SK-N-MC (cell line): Measurements from ENCODE around the gene NABP1.

ENCODE experiments used
- DNase-seq: peaks from one replicate; pipeline ENCODE4 v3.0.0-alpha.2; 2011; ENCODE audit warnings: low read depth, low spot score
- H3K27ac ChIP-seq: fragments of 200-600 bp; sonication (generic); 2 replicates; pipeline ENCODE4 v1.5.1; 2016; ENCODE audit warnings: mixed run types
- H3K36me3 ChIP-seq: fragments of 200-600 bp; sonication (generic); 2 replicates; pipeline ENCODE4 v1.6.1; 2017; ENCODE audit warnings: antibody characterized with exemption, low read length, mixed read lengths; ENCODE audit not compliant: insufficient read depth
- H3K4me3 ChIP-seq: fragments of 200-600 bp; sonication (generic); 2 replicates; pipeline ENCODE4 v1.5.1; 2016
- H3K9ac ChIP-seq: fragments of 200-600 bp; sonication (generic); 2 replicates; pipeline ENCODE4 v1.8.0; 2017; ENCODE audit warnings: mixed run types, mixed read lengths; ENCODE audit not compliant: insufficient read length
- H3K9me3 ChIP-seq: fragments of 200-600 bp; sonication (generic); 2 replicates; pipeline ENCODE4 v1.6.1; 2017; ENCODE audit warnings: low read depth, mild to moderate bottlenecking, antibody characterized with exemption, low read length, moderate library complexity, mixed read lengths
- EZH2 ChIP-seq: fragments of 200-600 bp; sonication (generic); IDR thresholded peaks from one replicate; pipeline ENCODE4 v1.6.1; 2017; ENCODE audit warnings: antibody characterized with exemption
- FOXP2 ChIP-seq: optimal IDR thresholded peaks from 2 replicates; pipeline ENCODE3; 2011; ENCODE audit warnings: mild to moderate bottlenecking, moderate library complexity; ENCODE audit not compliant: insufficient read depth; ENCODE audit errors: extremely low read length, control extremely low read depth
- POLR2AphosphoS5 ChIP-seq: IDR thresholded peaks from 2 replicates; pipeline ENCODE4 v1.6.1; 2012; ENCODE audit warnings: mild to moderate bottlenecking, low read depth, low read length, borderline replicate concordance

The NABP1 gene

GRCh38 chr2:191645434-191646162 is 32.3 kb upstream of the NABP1 start:
- no peak overlapping the region for H3K27ac ChIP-seq
- no peak for DNase-seq
- H3K36me3 ChIP-seq = no peaks in the 10 kb centered on the region
- no peaks in the 10 kb centered on the region for H3K9me3 ChIP-seq
- no peak for TF ChIP-seq POLR2AphosphoS5
- no peak for TF ChIP-seq EZH2
- TF ChIP-seq FOXP2 = no peak
- H3K9ac ChIP-seq = no peak overlapping the region
- H3K4me3 ChIP-seq = no peak overlapping the region

GRCh38 chr2:191646163-191646902 is 31.6 kb upstream of the NABP1 start:
- H3K4me3 ChIP-seq = no peak overlapping the region
- no peak for DNase-seq
- H3K9me3 ChIP-seq = no peaks in the 10 kb centered on the region
- H3K9ac ChIP-seq = no peak overlapping the region
- no peak for TF ChIP-seq POLR2AphosphoS5
- no peak for TF ChIP-seq FOXP2
- TF ChIP-seq EZH2 = no peak
- H3K27ac ChIP-seq = no peak overlapping the region
- H3K36me3 ChIP-seq = no peaks in the 10 kb centered on the region

GRCh38 chr2:191649519-191649918 is 28.4 kb upstream of the NABP1 start:
- Histone ChIP-seq H3K4me3 (no peak overlapping the region), H3K9me3 (no peaks in the 10 kb centered on the region), H3K27ac (no peak overlapping the region), H3K9ac (no peak overlapping the region), H3K36me3 (no peaks in the 10 kb centered on the region)
- no peak for DNase-seq
- TF ChIP-seq EZH2 (no peak), FOXP2 (no peak), POLR2AphosphoS5 (no peak)

- DNase-seq = no peak
- TF ChIP-seq EZH2 (no peak), POLR2AphosphoS5 (no peak), FOXP2 (no peak)
- no peak overlapping the region for H3K9ac ChIP-seq
- H3K27ac ChIP-seq = no peak overlapping the region
- no peak overlapping the region for H3K4me3 ChIP-seq
- no peaks in the 10 kb centered on the region for H3K9me3 ChIP-seq
- no peaks in the 10 kb centered on the region for H3K36me3 ChIP-seq
These were observed 26.8 kb upstream of the NABP1 start for GRCh38 chr2:191650896-191651773.

GRCh38 chr2:191653667-191654391 is 24.1 kb upstream of the NABP1 start:
- DNase-seq = no peak

GRCh38 chr2:191656391-191656790 is 21.5 kb upstream of the NABP1 start:
- H3K36me3 ChIP-seq = no peaks in the 10 kb centered on the region
- H3K27ac ChIP-seq = no peak overlapping the region

More at GRCh38 chr2:191653667-191654391, 24.1 kb upstream of the NABP1 start:
- H3K36me3 ChIP-seq = no peaks in the 10 kb centered on the region
- TF ChIP-seq FOXP2 (no peak), POLR2AphosphoS5 (no peak), EZH2 (no peak)
- no peak overlapping the region for H3K9ac ChIP-seq
- H3K4me3 ChIP-seq = no peak overlapping the region
- no peak overlapping the region for H3K27ac ChIP-seq
- no peaks in the 10 kb centered on the region for H3K9me3 ChIP-seq

GRCh38 chr2:191656792-191657191 is 21.1 kb upstream of the NABP1 start:
- H3K9me3 ChIP-seq = no peaks in the 10 kb centered on the region

More at GRCh38 chr2:191656391-191656790, 21.5 kb upstream of the NABP1 start:
- TF ChIP-seq POLR2AphosphoS5 (no peak), FOXP2 (no peak), EZH2 (no peak)
- no peaks in the 10 kb centered on the region for H3K9me3 ChIP-seq
- DNase-seq = no peak
- no peak overlapping the region for H3K9ac ChIP-seq
- no peak overlapping the region for H3K4me3 ChIP-seq

More at GRCh38 chr2:191656792-191657191, 21.1 kb upstream of the NABP1 start:
- DNase-seq = no peak
- no peak for TF ChIP-seq EZH2
- no peak for TF ChIP-seq POLR2AphosphoS5
- no peak for TF ChIP-seq FOXP2
- Histone ChIP-seq H3K9ac (no peak overlapping the region), H3K4me3 (no peak overlapping the region), H3K27ac (no peak overlapping the region), H3K36me3 (no peaks in the 10 kb centered on the region)
